OCI-LY1 (cell line): ENCODE measurements around the gene APCDD1.

ENCODE experiments used
- H2AFZ ChIP-seq: fragments of 200-600 bp; sonication (generic), shearing (Covaris generic); 2 replicates; pipeline ENCODE4 v1.6.0; 2014; ENCODE audit warnings: antibody characterized with exemption, mild to moderate bottlenecking, low read length
- H3F3A ChIP-seq: fragments of 200-600 bp; sonication (generic), shearing (Covaris generic); 2 replicates; pipeline ENCODE4 v1.6.0; 2014; ENCODE audit warnings: mild to moderate bottlenecking, antibody characterized with exemption, low read length, moderate library complexity; ENCODE audit not compliant: insufficient read depth
- H3K27ac ChIP-seq: fragments of 200-600 bp; sonication (generic); 2 replicates; pipeline ENCODE4 v1.5.1; 2014; ENCODE audit warnings: low read length, mixed run types, mild to moderate bottlenecking, low read depth; ENCODE audit not compliant: poor library complexity, severe bottlenecking
- H3K27me3 ChIP-seq: fragments of 200-600 bp; sonication (generic); 2 replicates; pipeline ENCODE4 v1.6.0; 2014; ENCODE audit warnings: antibody characterized with exemption, mild to moderate bottlenecking, low read length, moderate library complexity; ENCODE audit not compliant: insufficient read depth
- H3K36me3 ChIP-seq: fragments of 200-600 bp; sonication (generic); 2 replicates; pipeline ENCODE4 v1.6.1; 2014; ENCODE audit warnings: mild to moderate bottlenecking, antibody characterized with exemption, low read length, moderate library complexity, mixed read lengths; ENCODE audit not compliant: insufficient read depth
- H3K4me1 ChIP-seq: fragments of 200-600 bp; sonication (generic); 2 replicates; pipeline ENCODE4 v1.5.1; 2014; ENCODE audit warnings: mild to moderate bottlenecking, low read length, moderate library complexity; ENCODE audit not compliant: insufficient read depth, severe bottlenecking
- H3K4me2 ChIP-seq: fragments of 200-600 bp; sonication (generic), shearing (Covaris generic); 2 replicates; pipeline ENCODE4 v1.6.1; 2014; ENCODE audit warnings: low read length
- H3K4me3 ChIP-seq: fragments of 200-600 bp; sonication (generic); 2 replicates; pipeline ENCODE4 v1.5.1; 2014; ENCODE audit warnings: low read length, low read depth, mild to moderate bottlenecking, mixed read lengths; ENCODE audit not compliant: poor library complexity, severe bottlenecking
- H3K79me2 ChIP-seq: fragments of 200-600 bp; shearing (Covaris generic); 2 replicates; pipeline ENCODE4 v1.6.1; 2016; ENCODE audit warnings: mixed run types, low read length, mixed read lengths; ENCODE audit not compliant: insufficient read depth
- H3K9ac ChIP-seq: fragments of 200-600 bp; sonication (generic), shearing (Covaris generic); 2 replicates; pipeline ENCODE4 v1.6.1; 2014; ENCODE audit warnings: mild to moderate bottlenecking, low read length, mixed read lengths
- H3K9me2 ChIP-seq: fragments of 200-600 bp; sonication (generic), shearing (Covaris generic); 2 replicates; pipeline ENCODE4 v1.6.1; 2014; ENCODE audit warnings: low read depth, mild to moderate bottlenecking, low read length, mixed read lengths
- H3K9me3 ChIP-seq: fragments of 200-600 bp; shearing (Covaris generic); 2 replicates; pipeline ENCODE4 v1.6.1; 2014; ENCODE audit warnings: low read length, mixed read lengths
- H4K20me1 ChIP-seq: fragments of 200-600 bp; sonication (generic), shearing (Covaris generic); 2 replicates; pipeline ENCODE4 v1.6.0; 2016; ENCODE audit warnings: mild to moderate bottlenecking, low read length; ENCODE audit not compliant: insufficient read depth
- EZH2 ChIP-seq: fragments of 200-600 bp; sonication (generic), shearing (Covaris generic); IDR thresholded peaks from 2 replicates; pipeline ENCODE4 v1.8.0; 2017; ENCODE audit warnings: borderline replicate concordance, mixed run types, mild to moderate bottlenecking, antibody characterized with exemption, low read length, moderate library complexity, mixed read lengths
- TF ChIP-seq, protein P1 (sequence below): fragments of 200-600 bp; sonication (generic), shearing (Covaris generic); IDR thresholded peaks from 2 replicates; pipeline ENCODE4 v1.5.1; 2017; ENCODE audit warnings: mild to moderate bottlenecking, antibody characterized with exemption, low read length, moderate library complexity, mixed read lengths

APCDD1 gene

DNA sequence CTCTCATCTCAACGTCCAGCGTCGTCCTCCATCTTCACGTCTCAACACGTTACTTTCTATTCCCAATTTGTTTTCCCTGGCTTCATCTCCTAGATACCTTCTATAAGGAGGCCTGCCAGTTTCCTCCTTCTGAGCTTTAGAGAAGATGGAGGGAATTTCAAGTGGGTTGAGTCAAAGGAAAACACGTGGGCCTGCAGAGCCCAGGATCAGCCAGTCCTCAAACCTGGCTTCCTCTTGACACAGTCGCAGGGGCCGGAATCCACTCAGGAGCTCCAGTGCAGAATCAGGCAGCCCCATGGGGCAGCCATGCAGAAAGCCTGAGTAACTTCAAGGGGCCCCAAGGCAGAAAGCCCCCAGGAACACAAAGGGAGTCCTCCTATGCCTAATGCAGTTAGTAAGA, 14.5 kb upstream of the APCDD1 start:
- no peak overlapping the region for H2AFZ ChIP-seq
- no peaks in the 10 kb centered on the region for H3K79me2 ChIP-seq
- H3K36me3 ChIP-seq: no peaks in the 10 kb centered on the region
- H3K27me3 ChIP-seq: no peaks in the 10 kb centered on the region
- no peak overlapping the region for H3K4me2 ChIP-seq
- H3K27ac ChIP-seq: no peak overlapping the region
- no peaks in the 10 kb centered on the region for H4K20me1 ChIP-seq
- no peak overlapping the region for H3K9ac ChIP-seq
- no peak for TF ChIP-seq EZH2
- TF ChIP-seq, protein P1, sequence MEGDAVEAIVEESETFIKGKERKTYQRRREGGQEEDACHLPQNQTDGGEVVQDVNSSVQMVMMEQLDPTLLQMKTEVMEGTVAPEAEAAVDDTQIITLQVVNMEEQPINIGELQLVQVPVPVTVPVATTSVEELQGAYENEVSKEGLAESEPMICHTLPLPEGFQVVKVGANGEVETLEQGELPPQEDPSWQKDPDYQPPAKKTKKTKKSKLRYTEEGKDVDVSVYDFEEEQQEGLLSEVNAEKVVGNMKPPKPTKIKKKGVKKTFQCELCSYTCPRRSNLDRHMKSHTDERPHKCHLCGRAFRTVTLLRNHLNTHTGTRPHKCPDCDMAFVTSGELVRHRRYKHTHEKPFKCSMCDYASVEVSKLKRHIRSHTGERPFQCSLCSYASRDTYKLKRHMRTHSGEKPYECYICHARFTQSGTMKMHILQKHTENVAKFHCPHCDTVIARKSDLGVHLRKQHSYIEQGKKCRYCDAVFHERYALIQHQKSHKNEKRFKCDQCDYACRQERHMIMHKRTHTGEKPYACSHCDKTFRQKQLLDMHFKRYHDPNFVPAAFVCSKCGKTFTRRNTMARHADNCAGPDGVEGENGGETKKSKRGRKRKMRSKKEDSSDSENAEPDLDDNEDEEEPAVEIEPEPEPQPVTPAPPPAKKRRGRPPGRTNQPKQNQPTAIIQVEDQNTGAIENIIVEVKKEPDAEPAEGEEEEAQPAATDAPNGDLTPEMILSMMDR: no peak
- H3K9me2 ChIP-seq: no peaks in the 10 kb centered on the region
- H3K4me1 ChIP-seq: no peaks in the 10 kb centered on the region
- no peaks in the 10 kb centered on the region for H3K9me3 ChIP-seq
- H3F3A ChIP-seq: no peaks in the 10 kb centered on the region
- H3K4me3 ChIP-seq: no peak overlapping the region

DNA sequence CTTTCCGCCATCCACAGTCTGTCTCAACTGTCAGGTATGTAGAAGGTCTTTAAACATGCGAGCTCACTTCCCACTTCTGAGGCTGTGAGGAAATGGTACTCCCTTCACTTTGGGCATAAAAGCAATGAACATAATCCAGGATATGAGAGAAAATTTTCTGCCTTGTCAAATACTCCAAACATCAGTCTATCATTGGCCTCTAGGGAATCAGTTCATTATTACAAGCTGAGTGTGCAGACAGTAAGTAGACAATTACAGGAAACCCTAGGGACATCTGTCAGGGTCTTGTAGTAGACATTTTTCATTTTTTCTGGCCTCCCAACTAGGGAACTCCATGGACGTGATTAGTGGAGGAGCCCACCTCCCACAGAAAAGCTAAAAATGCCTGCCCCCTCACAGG, 13.6 kb upstream of the APCDD1 start:
- no peak overlapping the region for H3K4me3 ChIP-seq
- H3K9ac ChIP-seq: no peak overlapping the region

DNA sequence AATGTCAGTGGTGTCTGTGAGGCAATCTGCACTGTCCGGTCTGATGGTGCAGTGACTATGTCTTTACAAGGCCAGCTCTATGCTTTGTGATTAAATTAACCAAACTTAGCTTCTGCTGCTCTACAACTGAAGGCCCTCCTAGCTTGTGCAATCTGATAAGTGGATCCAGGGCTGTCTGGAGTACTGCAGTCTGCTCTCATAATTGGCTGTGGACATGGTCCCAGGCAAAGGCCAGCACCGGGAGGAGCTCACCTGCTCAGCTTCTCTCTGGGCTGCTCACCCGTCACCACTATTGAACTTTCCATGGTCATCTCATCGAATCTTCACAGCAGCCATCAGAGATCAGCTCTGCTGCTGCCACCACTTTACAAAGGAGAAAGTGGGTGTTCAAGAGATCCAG, 13.0 kb upstream of the APCDD1 start:
- TF ChIP-seq, protein P1: no peak
- TF ChIP-seq EZH2: no peak
- H3K4me2 ChIP-seq: no peak overlapping the region
- no peaks in the 10 kb centered on the region for H3K79me2 ChIP-seq
- H3K4me1 ChIP-seq: no peaks in the 10 kb centered on the region
- H3K4me3 ChIP-seq: no peak overlapping the region
- H3K9me2 ChIP-seq: no peaks in the 10 kb centered on the region
- no peak overlapping the region for H2AFZ ChIP-seq
- H3F3A ChIP-seq: no peaks in the 10 kb centered on the region
- no peaks in the 10 kb centered on the region for H3K9me3 ChIP-seq
- no peak overlapping the region for H3K27ac ChIP-seq
- no peak overlapping the region for H3K9ac ChIP-seq
- no peaks in the 10 kb centered on the region for H3K36me3 ChIP-seq
- no peaks in the 10 kb centered on the region for H4K20me1 ChIP-seq
- H3K27me3 ChIP-seq: no peaks in the 10 kb centered on the region

More for the DNA sequence above, 13.6 kb upstream of the APCDD1 start:
- Histone ChIP-seq H2AFZ (no peak overlapping the region), H3K9me2 (no peaks in the 10 kb centered on the region), H3F3A (no peaks in the 10 kb centered on the region), H3K79me2 (no peaks in the 10 kb centered on the region), H3K36me3 (no peaks in the 10 kb centered on the region), H4K20me1 (no peaks in the 10 kb centered on the region), H3K9me3 (no peaks in the 10 kb centered on the region), H3K27ac (no peak overlapping the region), H3K4me2 (no peak overlapping the region), H3K27me3 (no peaks in the 10 kb centered on the region), H3K4me1 (no peaks in the 10 kb centered on the region)
- TF ChIP-seq EZH2: no peak
- TF ChIP-seq, protein P1: no peak
